WI38 (cell line): ENCODE data around the gene TFDP2.
A peak's percentile ranks its signal among the peaks of the same experiment; 100 is the strongest.
"Not testable (repeated sequence)": the region's sequence is repeated elsewhere in the genome, so short reads cannot be mapped to it uniquely, and the experiment has no call there.

Experiments used
- H3K4me3 ChIP-seq: 2 replicates; pipeline ENCODE4 v1.5.1; 2011; ENCODE audit warnings: low read depth, mild to moderate bottlenecking, control low read depth, low read length
- CTCF ChIP-seq: IDR thresholded peaks from 2 replicates; pipeline ENCODE4 v1.5.1; 2012; ENCODE audit warnings: low read depth, mild to moderate bottlenecking, control low read depth, low read length

The TFDP2 gene

DNA sequence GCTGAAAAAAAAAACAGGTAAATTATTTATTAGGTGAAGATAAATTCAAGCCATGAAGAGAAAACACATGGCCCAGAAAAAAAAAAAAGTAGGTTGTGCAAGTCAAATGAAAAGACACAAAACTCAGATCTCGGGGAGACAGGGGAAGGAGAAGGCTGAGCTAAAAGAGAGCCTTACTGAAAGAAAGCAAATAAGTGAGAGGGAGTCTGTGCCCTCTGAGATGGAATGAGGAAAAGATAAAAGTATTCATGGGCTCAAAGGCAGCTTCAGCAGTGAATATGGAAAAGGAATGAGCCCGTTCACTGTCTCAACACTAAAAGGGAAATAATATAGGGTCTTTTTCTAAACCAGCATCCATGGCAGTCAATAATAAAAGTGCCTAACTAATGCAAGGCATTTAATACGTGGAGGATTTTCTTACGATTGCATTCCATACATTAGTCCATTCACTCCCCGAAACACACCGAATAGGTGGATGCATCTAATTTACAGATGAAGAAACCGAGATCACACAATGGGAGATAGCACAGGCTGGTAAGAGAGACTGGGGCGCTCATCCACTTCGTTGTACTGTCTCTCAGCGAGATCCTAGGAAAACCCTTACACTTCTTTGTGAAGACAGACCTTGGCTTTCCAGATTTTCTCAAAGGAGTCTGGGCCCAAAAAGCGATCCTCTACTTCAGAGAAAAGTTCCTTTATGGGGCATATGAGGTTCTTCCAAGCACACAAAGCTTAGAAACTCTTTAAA is 1.1 kb downstream of the TFDP2 start:
- H3K4me3 ChIP-seq: peak overlapping the region; percentile 74
- no peak for TF ChIP-seq CTCF

DNA sequence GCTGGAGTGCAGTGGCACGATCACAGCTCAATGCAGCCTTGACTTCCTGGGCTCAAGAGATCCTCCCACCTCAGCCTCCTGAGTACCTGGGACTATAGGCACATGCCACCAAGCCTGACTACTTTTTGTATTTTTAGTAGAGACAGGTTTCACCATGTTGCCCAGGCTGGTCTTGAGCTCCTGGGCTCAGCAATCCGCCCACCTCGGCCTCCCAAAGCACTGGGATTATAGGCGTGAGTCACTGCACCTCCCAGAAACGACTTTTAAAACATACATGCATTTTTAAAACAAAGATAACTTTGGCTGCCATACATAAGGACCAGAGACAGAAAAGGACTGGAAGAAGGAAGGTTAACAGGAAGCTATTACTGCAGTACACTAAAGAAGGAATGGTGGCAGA is 4.8 kb downstream of the TFDP2 start:
- H3K4me3 ChIP-seq: not testable (repeated sequence)

- not testable (repeated sequence) for H3K4me3 ChIP-seq
Observed at GRCh38 chr3:142140608-142141285, 8.6 kb downstream of the TFDP2 start.

GRCh38 chr3:142137089-142137488 is 12.3 kb downstream of the TFDP2 start:
- not testable (repeated sequence) for H3K4me3 ChIP-seq

DNA sequence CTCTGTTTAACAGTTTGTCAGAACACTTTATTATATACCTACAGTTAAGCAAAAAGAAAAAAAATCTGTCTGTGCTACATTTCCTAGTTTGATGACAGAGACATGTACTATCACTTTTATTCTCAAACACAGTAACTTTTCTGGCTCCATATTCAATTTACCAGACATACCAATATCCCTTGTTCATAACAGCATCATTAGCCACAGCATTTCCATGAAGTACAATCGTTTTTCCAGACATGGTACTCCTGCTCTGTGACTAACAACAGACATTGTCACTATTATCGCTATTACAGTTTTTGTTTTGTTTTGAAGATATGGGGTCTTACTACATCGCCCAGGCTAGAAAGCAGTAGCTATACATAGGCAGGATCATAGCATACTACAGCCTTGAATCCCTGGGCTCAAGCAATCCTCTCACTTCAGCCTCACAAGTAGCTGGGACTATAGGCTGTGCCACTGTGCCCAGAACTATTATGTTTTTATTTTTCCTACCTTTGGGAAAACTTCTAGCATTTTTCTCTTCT is 14.5 kb downstream of the TFDP2 start:
- no peak for TF ChIP-seq CTCF
- H3K4me3 ChIP-seq: no peak overlapping the region

GRCh38 chr3:142129516-142130171 is 19.7 kb downstream of the TFDP2 start:
- no peak for TF ChIP-seq CTCF

GRCh38 chr3:142127941-142128658 is 21.2 kb downstream of the TFDP2 start:
- TF ChIP-seq CTCF: no peak

More at GRCh38 chr3:142129516-142130171, 19.7 kb downstream of the TFDP2 start:
- no peak overlapping the region for H3K4me3 ChIP-seq

DNA sequence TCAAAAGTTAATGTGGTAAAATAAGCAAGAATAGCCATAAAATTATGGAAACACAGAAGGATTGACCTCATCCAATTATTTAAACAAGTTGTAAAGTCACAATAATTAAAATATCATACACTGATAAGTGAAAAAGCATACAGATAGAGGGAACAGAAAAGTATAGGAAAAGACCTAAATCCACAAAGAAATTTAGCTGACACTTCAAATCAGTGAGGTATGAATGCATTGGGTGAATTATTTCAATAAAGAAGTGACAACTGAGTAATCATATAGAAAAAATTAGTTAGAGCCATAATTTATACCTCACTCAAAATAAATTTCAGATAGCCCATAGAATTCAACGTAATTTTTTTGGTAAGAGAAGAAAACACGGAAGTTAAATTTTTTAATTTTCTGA is 25.1 kb downstream of the TFDP2 start:
- H3K4me3 ChIP-seq: no peak overlapping the region
- TF ChIP-seq CTCF: no peak

More at GRCh38 chr3:142127941-142128658, 21.2 kb downstream of the TFDP2 start:
- H3K4me3 ChIP-seq: no peak overlapping the region
